ENCODE data around the gene IMMP2L. TPM values are rescaled to one million over a fixed set of nuclear protein-coding genes. Genes with fewer than 3 reads are reported as not detected.

The IMMP2L gene
- total RNA-seq, 4 donors from 2014 or later = 13.5 to 23.7 (median 18.3) TPM

- TF ChIP-seq EP300 (IDR thresholded peaks at IDR 0.05) = no peak
- no peak for TF ChIP-seq POLR2A (IDR thresholded peaks at IDR 0.05)
- TF ChIP-seq CTCF (IDR thresholded peaks at IDR 0.05) = no peak
- H3K4me3 ChIP-seq = no peak overlapping the region
- H3K4me1 ChIP-seq = no peaks in the 10 kb centered on the region
- H3K27ac ChIP-seq = no peak overlapping the region
- H3K27me3 ChIP-seq = no peaks in the 10 kb centered on the region
- no peak for DNase-seq (ENCODE audit: low spot score in 2 of 2)
- H3K36me3 ChIP-seq = peaks cover 0 to 18% (median 0%) of the 10 kb centered on the region in 3 donors
- H3K9me3 ChIP-seq = peaks cover 0 to 22% (median 9%) of the 10 kb centered on the region in 4 donors
Observed at GRCh38 chr7:111346219-111346618, 216.1 kb downstream of the IMMP2L start.

GRCh38 chr7:111343017-111343416, 219.3 kb downstream of the IMMP2L start:
- no peak overlapping the region for H3K4me3 ChIP-seq
- peaks cover 0 to 22% (median 9%) of the 10 kb centered on the region in 4 donors for H3K9me3 ChIP-seq
- TF ChIP-seq POLR2A (IDR thresholded peaks at IDR 0.05) (no peak), CTCF (IDR thresholded peaks at IDR 0.05) (no peak), EP300 (IDR thresholded peaks at IDR 0.05) (no peak)
- H3K27ac ChIP-seq = no peak overlapping the region
- no peaks in the 10 kb centered on the region for H3K27me3 ChIP-seq
- peaks cover 0 to 18% (median 0%) of the 10 kb centered on the region in 3 donors for H3K36me3 ChIP-seq
- no peak for DNase-seq (ENCODE audit: low spot score in 2 of 2)
- H3K4me1 ChIP-seq = peaks cover 0 to 11% (median 0%) of the 10 kb centered on the region in 4 donors

GRCh38 chr7:111339006-111339405, 223.3 kb downstream of the IMMP2L start:
- DNase-seq (ENCODE audit: low spot score in 2 of 2) = no peak
- H3K27me3 ChIP-seq = no peaks in the 10 kb centered on the region
- no peak for TF ChIP-seq CTCF (IDR thresholded peaks at IDR 0.05)
- TF ChIP-seq POLR2A (IDR thresholded peaks at IDR 0.05) = no peak
- no peak for TF ChIP-seq EP300 (IDR thresholded peaks at IDR 0.05)
- H3K4me1 ChIP-seq = peaks cover 0 to 11% (median 0%) of the 10 kb centered on the region in 4 donors
- 40 to 50% methylated on average over 1 of the region's 1 CpG for WGBS, 2 donors
- no peak overlapping the region for H3K4me3 ChIP-seq
- H3K36me3 ChIP-seq = peaks cover 0 to 14% (median 0%) of the 10 kb centered on the region in 3 donors
- peaks cover 0 to 18% (median 7%) of the 10 kb centered on the region in 4 donors for H3K9me3 ChIP-seq
- H3K27ac ChIP-seq = no peak overlapping the region

GRCh38 chr7:111333010-111333409, 229.3 kb downstream of the IMMP2L start:
- H3K9me3 ChIP-seq = peaks cover 0 to 20% (median 1%) of the 10 kb centered on the region in 4 donors
- peaks cover 0 to 9% (median 0%) of the 10 kb centered on the region in 3 donors for H3K36me3 ChIP-seq
- no peak overlapping the region for H3K27ac ChIP-seq
- no peak for DNase-seq (ENCODE audit: low spot score in 2 of 2)
- no peak for TF ChIP-seq CTCF (IDR thresholded peaks at IDR 0.05)
- no peaks in the 10 kb centered on the region for H3K27me3 ChIP-seq
- no peak overlapping the region for H3K4me3 ChIP-seq
- WGBS, 2 donors = 96 to 98% methylated on average over 1 of the region's 1 CpG
- H3K4me1 ChIP-seq = no peaks in the 10 kb centered on the region

- peaks cover 0 to 20% (median 1%) of the 10 kb centered on the region in 4 donors for H3K9me3 ChIP-seq
- no peak for TF ChIP-seq EP300 (IDR thresholded peaks at IDR 0.05)
- no peak for TF ChIP-seq POLR2A (IDR thresholded peaks at IDR 0.05)
- TF ChIP-seq CTCF (IDR thresholded peaks at IDR 0.05) = no peak
- 84 to 85% methylated on average over 1 of the region's 1 CpG for WGBS, 2 donors
- no peaks in the 10 kb centered on the region for H3K27me3 ChIP-seq
- no peak for DNase-seq (ENCODE audit: low spot score in 2 of 2)
- peaks cover 0 to 9% (median 0%) of the 10 kb centered on the region in 3 donors for H3K36me3 ChIP-seq
- H3K4me1 ChIP-seq = no peaks in the 10 kb centered on the region
- no peak overlapping the region for H3K4me3 ChIP-seq
- H3K27ac ChIP-seq = no peak overlapping the region
Observed at GRCh38 chr7:111330235-111330523, 232.1 kb downstream of the IMMP2L start.
